Measurements from ENCODE around the gene ZDHHC8.

Gene ZDHHC8

GRCh38 chr22:20176421-20177085, 44.9 kb downstream of the ZDHHC8 start:
- Histone ChIP-seq H3K9me3 (ENCODE audit: control insufficient read depth, low read depth, low read length) (no peaks in the 10 kb centered on the region), H3K4me3 (ENCODE audit: low read length) (no peak overlapping the region), H3K9ac (ENCODE audit: low read length) (no peak overlapping the region)

GRCh38 chr22:20177217-20177911, 45.8 kb downstream of the ZDHHC8 start:
- no peak overlapping the region for H3K9ac ChIP-seq (ENCODE audit: low read length)
- H3K27ac ChIP-seq (ENCODE audit: low read length), result no peak overlapping the region
- no peak overlapping the region for H3K4me3 ChIP-seq (ENCODE audit: low read length)
- peaks cover 4% of the 10 kb centered on the region for H3K4me1 ChIP-seq (ENCODE audit: control insufficient read depth, low read depth, low read length)
- no peaks in the 10 kb centered on the region for H3K9me3 ChIP-seq (ENCODE audit: control insufficient read depth, low read depth, low read length)
- H3K27me3 ChIP-seq (ENCODE audit: control insufficient read depth, insufficient read depth, low read length), result no peaks in the 10 kb centered on the region
- no peaks in the 10 kb centered on the region for H3K36me3 ChIP-seq (ENCODE audit: control insufficient read depth, low read depth, low read length)

More at GRCh38 chr22:20176421-20177085, 44.9 kb downstream of the ZDHHC8 start:
- Histone ChIP-seq H3K27me3 (ENCODE audit: control insufficient read depth, insufficient read depth, low read length) (no peaks in the 10 kb centered on the region), H3K4me1 (ENCODE audit: control insufficient read depth, low read depth, low read length) (peaks cover 4% of the 10 kb centered on the region), H3K36me3 (ENCODE audit: control insufficient read depth, low read depth, low read length) (no peaks in the 10 kb centered on the region), H3K27ac (ENCODE audit: low read length) (no peak overlapping the region)

- no peak overlapping the region for H3K9ac ChIP-seq (ENCODE audit: low read length)
Observed at GRCh38 chr22:20178075-20178914, 46.7 kb downstream of the ZDHHC8 start.

GRCh38 chr22:20178915-20179227, 47.3 kb downstream of the ZDHHC8 start:
- H3K36me3 ChIP-seq (ENCODE audit: control insufficient read depth, low read depth, low read length), result no peaks in the 10 kb centered on the region
- H3K4me3 ChIP-seq (ENCODE audit: low read length), result no peak overlapping the region
- no peaks in the 10 kb centered on the region for H3K27me3 ChIP-seq (ENCODE audit: control insufficient read depth, insufficient read depth, low read length)
- peaks cover 4% of the 10 kb centered on the region for H3K4me1 ChIP-seq (ENCODE audit: control insufficient read depth, low read depth, low read length)
- H3K9ac ChIP-seq (ENCODE audit: low read length), result no peak overlapping the region
- H3K9me3 ChIP-seq (ENCODE audit: control insufficient read depth, low read depth, low read length), result no peaks in the 10 kb centered on the region
- no peak overlapping the region for H3K27ac ChIP-seq (ENCODE audit: low read length)

More at GRCh38 chr22:20178075-20178914, 46.7 kb downstream of the ZDHHC8 start:
- Histone ChIP-seq H3K36me3 (ENCODE audit: control insufficient read depth, low read depth, low read length) (no peaks in the 10 kb centered on the region), H3K4me3 (ENCODE audit: low read length) (no peak overlapping the region), H3K9me3 (ENCODE audit: control insufficient read depth, low read depth, low read length) (no peaks in the 10 kb centered on the region), H3K27me3 (ENCODE audit: control insufficient read depth, insufficient read depth, low read length) (no peaks in the 10 kb centered on the region), H3K27ac (ENCODE audit: low read length) (no peak overlapping the region), H3K4me1 (ENCODE audit: control insufficient read depth, low read depth, low read length) (peaks cover 4% of the 10 kb centered on the region)

GRCh38 chr22:20179455-20180244, 48.0 kb downstream of the ZDHHC8 start:
- no peaks in the 10 kb centered on the region for H3K9me3 ChIP-seq (ENCODE audit: control insufficient read depth, low read depth, low read length)
- H3K27me3 ChIP-seq (ENCODE audit: control insufficient read depth, insufficient read depth, low read length), result no peaks in the 10 kb centered on the region

GRCh38 chr22:20180245-20180630, 48.6 kb downstream of the ZDHHC8 start:
- no peaks in the 10 kb centered on the region for H3K27me3 ChIP-seq (ENCODE audit: control insufficient read depth, insufficient read depth, low read length)
- peaks cover under 1% of the 10 kb centered on the region for H3K4me1 ChIP-seq (ENCODE audit: control insufficient read depth, low read depth, low read length)

More at GRCh38 chr22:20179455-20180244, 48.0 kb downstream of the ZDHHC8 start:
- no peak overlapping the region for H3K27ac ChIP-seq (ENCODE audit: low read length)
- no peak overlapping the region for H3K9ac ChIP-seq (ENCODE audit: low read length)
- no peak overlapping the region for H3K4me3 ChIP-seq (ENCODE audit: low read length)
- no peaks in the 10 kb centered on the region for H3K36me3 ChIP-seq (ENCODE audit: control insufficient read depth, low read depth, low read length)
- peaks cover 4% of the 10 kb centered on the region for H3K4me1 ChIP-seq (ENCODE audit: control insufficient read depth, low read depth, low read length)

GRCh38 chr22:20180640-20181039, 49.0 kb downstream of the ZDHHC8 start:
- Histone ChIP-seq H3K9me3 (ENCODE audit: control insufficient read depth, low read depth, low read length) (no peaks in the 10 kb centered on the region), H3K36me3 (ENCODE audit: control insufficient read depth, low read depth, low read length) (no peaks in the 10 kb centered on the region), H3K4me3 (ENCODE audit: low read length) (no peak overlapping the region), H3K27ac (ENCODE audit: low read length) (no peak overlapping the region), H3K9ac (ENCODE audit: low read length) (no peak overlapping the region), H3K4me1 (ENCODE audit: control insufficient read depth, low read depth, low read length) (no peaks in the 10 kb centered on the region), H3K27me3 (ENCODE audit: control insufficient read depth, insufficient read depth, low read length) (no peaks in the 10 kb centered on the region)

More at GRCh38 chr22:20180245-20180630, 48.6 kb downstream of the ZDHHC8 start:
- Histone ChIP-seq H3K9me3 (ENCODE audit: control insufficient read depth, low read depth, low read length) (no peaks in the 10 kb centered on the region), H3K9ac (ENCODE audit: low read length) (no peak overlapping the region), H3K4me3 (ENCODE audit: low read length) (no peak overlapping the region), H3K27ac (ENCODE audit: low read length) (no peak overlapping the region), H3K36me3 (ENCODE audit: control insufficient read depth, low read depth, low read length) (no peaks in the 10 kb centered on the region)

- H3K9me3 ChIP-seq (ENCODE audit: control insufficient read depth, low read depth, low read length), result no peaks in the 10 kb centered on the region
- no peaks in the 10 kb centered on the region for H3K27me3 ChIP-seq (ENCODE audit: control insufficient read depth, insufficient read depth, low read length)
- H3K4me3 ChIP-seq (ENCODE audit: low read length), result no peak overlapping the region
- no peaks in the 10 kb centered on the region for H3K4me1 ChIP-seq (ENCODE audit: control insufficient read depth, low read depth, low read length)
- no peak overlapping the region for H3K27ac ChIP-seq (ENCODE audit: low read length)
- no peaks in the 10 kb centered on the region for H3K36me3 ChIP-seq (ENCODE audit: control insufficient read depth, low read depth, low read length)
- no peak overlapping the region for H3K9ac ChIP-seq (ENCODE audit: low read length)
Observed at GRCh38 chr22:20181194-20181883, 49.7 kb downstream of the ZDHHC8 start.

- Histone ChIP-seq H3K9ac (ENCODE audit: low read length) (no peak overlapping the region), H3K4me1 (ENCODE audit: control insufficient read depth, low read depth, low read length) (no peaks in the 10 kb centered on the region), H3K27me3 (ENCODE audit: control insufficient read depth, insufficient read depth, low read length) (no peaks in the 10 kb centered on the region), H3K36me3 (ENCODE audit: control insufficient read depth, low read depth, low read length) (no peaks in the 10 kb centered on the region), H3K4me3 (ENCODE audit: low read length) (no peak overlapping the region), H3K27ac (ENCODE audit: low read length) (no peak overlapping the region), H3K9me3 (ENCODE audit: control insufficient read depth, low read depth, low read length) (no peaks in the 10 kb centered on the region)
Observed at GRCh38 chr22:20181884-20182236, 50.3 kb downstream of the ZDHHC8 start.

- no peaks in the 10 kb centered on the region for H3K9me3 ChIP-seq (ENCODE audit: control insufficient read depth, low read depth, low read length)
- no peak overlapping the region for H3K27ac ChIP-seq (ENCODE audit: low read length)
- H3K4me1 ChIP-seq (ENCODE audit: control insufficient read depth, low read depth, low read length), result no peaks in the 10 kb centered on the region
- H3K27me3 ChIP-seq (ENCODE audit: control insufficient read depth, insufficient read depth, low read length), result no peaks in the 10 kb centered on the region
- H3K36me3 ChIP-seq (ENCODE audit: control insufficient read depth, low read depth, low read length), result no peaks in the 10 kb centered on the region
- no peak overlapping the region for H3K9ac ChIP-seq (ENCODE audit: low read length)
- H3K4me3 ChIP-seq (ENCODE audit: low read length), result no peak overlapping the region
Observed at GRCh38 chr22:20182365-20182764, 50.8 kb downstream of the ZDHHC8 start.

All from iPS-18a (cell line).